GM18870 (cell line): ENCODE results near the gene MATN1.

ENCODE experiments used
- ATAC-seq: cut with Tn5 transposase; IDR thresholded peaks from one replicate; pipeline ENCODE4 v1.9.1; 2021; ENCODE audit warnings: moderate library complexity; ENCODE audit not compliant: unreplicated experiment

The MATN1 gene

GRCh38 chr1:30758121-30758688 lies 34.8 kb upstream of the MATN1 start:
- ATAC-seq = no peak

- no peak for ATAC-seq
Measured at GRCh38 chr1:30757352-30758120, 34.2 kb upstream of the MATN1 start, which contains the start of gene LAPTM5. LAPTM5 (minus strand) TSS chr1:30757774; CDS start chr1:30757745, 29 bp downstream.

GRCh38 chr1:30756545-30757351 lies 33.4 kb upstream of the MATN1 start:
- ATAC-seq = no peak

- no peak for ATAC-seq
Measured at GRCh38 chr1:30756206-30756544, 32.8 kb upstream of the MATN1 start.

GRCh38 chr1:30755746-30756145 lies 32.4 kb upstream of the MATN1 start:
- ATAC-seq = no peak

- no peak for ATAC-seq
Measured at GRCh38 chr1:30755334-30755733, 31.9 kb upstream of the MATN1 start.

- peak; percentile 48 for ATAC-seq
Measured at GRCh38 chr1:30754684-30755171, 31.3 kb upstream of the MATN1 start.

GRCh38 chr1:30753660-30754123 lies 30.3 kb upstream of the MATN1 start:
- no peak for ATAC-seq

GRCh38 chr1:30753118-30753517 lies 29.7 kb upstream of the MATN1 start:
- no peak for ATAC-seq

GRCh38 chr1:30752651-30752908 lies 29.2 kb upstream of the MATN1 start:
- no peak for ATAC-seq

- ATAC-seq = no peak
Measured at GRCh38 chr1:30751830-30752650, 28.7 kb upstream of the MATN1 start.

GRCh38 chr1:30750731-30751291 lies 27.4 kb upstream of the MATN1 start:
- no peak for ATAC-seq

GRCh38 chr1:30749691-30750583 lies 26.6 kb upstream of the MATN1 start:
- ATAC-seq = no peak

- no peak for ATAC-seq
Measured at GRCh38 chr1:30748699-30749401, 25.5 kb upstream of the MATN1 start.

- no peak for ATAC-seq
Measured at GRCh38 chr1:30748098-30748698, 24.8 kb upstream of the MATN1 start.

- ATAC-seq = no peak
Measured at GRCh38 chr1:30747033-30748008, 23.9 kb upstream of the MATN1 start.

- no peak for ATAC-seq
Measured at GRCh38 chr1:30746212-30747032, 23.0 kb upstream of the MATN1 start.
